Measurements from ENCODE around the gene TSFM. TPM values are rescaled to one million over a fixed set of nuclear protein-coding genes. Genes with fewer than 3 reads are reported as not detected.

Gene TSFM
- total and polyA plus RNA-seq, 4 donors, result 14.6 to 60.5 (median 38.2) TPM

DNA sequence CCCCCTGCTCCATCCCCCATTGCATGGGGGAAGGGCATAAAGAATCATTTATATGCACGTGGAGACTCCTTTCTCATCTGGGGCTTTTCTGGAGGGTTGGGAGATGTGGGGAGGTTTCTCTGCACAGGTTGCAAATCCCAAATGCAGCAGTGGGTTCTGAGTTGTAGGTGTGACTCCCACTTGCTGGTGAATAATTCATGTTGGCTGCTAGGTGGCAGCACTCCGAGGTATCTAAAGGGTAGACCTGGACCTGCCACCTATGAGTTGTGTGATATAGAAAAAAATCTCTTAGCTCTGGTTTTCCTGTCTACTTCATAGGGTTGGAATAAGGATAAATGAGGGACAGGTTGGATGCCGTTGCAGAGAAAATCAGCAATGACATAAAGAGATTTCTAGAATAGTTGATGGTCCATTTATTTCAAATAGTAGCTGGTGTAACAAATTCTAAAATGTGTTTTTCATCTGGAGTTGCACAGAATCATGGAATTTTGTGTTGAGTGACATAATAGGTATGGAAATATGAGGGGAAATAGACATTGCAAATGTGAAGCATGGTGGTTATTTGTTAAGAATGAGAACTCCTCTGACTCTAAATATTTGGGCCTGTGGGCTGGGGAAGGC lies 23.1 kb upstream of the TSFM start:
- WGBS, result 40% methylated on average over 3 of the region's 3 CpGs
- Histone ChIP-seq H3K27me3 (ENCODE audit: control insufficient read depth in 4 of 4, insufficient read depth in 4 of 4, low read length in 3 of 4) (peaks cover 0 to 6% (median 2%) of the 10 kb centered on the region in 4 donors), H3K9ac (ENCODE audit: low read depth in 1 of 2, low read length in 2 of 2) (no peak overlapping the region), H3K36me3 (ENCODE audit: control insufficient read depth in 4 of 4, insufficient read depth in 3 of 4, low read depth in 1 of 4, low read length in 3 of 4) (peaks cover 0 to 7% (median 0%) of the 10 kb centered on the region in 4 donors), H3K4me3 (ENCODE audit: low read depth in 1 of 3, low read length in 3 of 3) (no peak overlapping the region), H3K4me1 (ENCODE audit: control insufficient read depth in 4 of 4, insufficient read depth in 4 of 4, low read length in 3 of 4) (peaks cover 0 to 17% (median 9%) of the 10 kb centered on the region in 4 donors), H3K27ac (ENCODE audit: low read depth in 1 of 2, low read length in 2 of 2) (no peak overlapping the region), H3K9me3 (ENCODE audit: control insufficient read depth in 4 of 4, low read length in 3 of 4) (no peaks in the 10 kb centered on the region)
- TF ChIP-seq RAD21 (IDR thresholded peaks at IDR 0.05), result peak in 1 of 2 donors; percentile 63
- TF ChIP-seq, protein P1, sequence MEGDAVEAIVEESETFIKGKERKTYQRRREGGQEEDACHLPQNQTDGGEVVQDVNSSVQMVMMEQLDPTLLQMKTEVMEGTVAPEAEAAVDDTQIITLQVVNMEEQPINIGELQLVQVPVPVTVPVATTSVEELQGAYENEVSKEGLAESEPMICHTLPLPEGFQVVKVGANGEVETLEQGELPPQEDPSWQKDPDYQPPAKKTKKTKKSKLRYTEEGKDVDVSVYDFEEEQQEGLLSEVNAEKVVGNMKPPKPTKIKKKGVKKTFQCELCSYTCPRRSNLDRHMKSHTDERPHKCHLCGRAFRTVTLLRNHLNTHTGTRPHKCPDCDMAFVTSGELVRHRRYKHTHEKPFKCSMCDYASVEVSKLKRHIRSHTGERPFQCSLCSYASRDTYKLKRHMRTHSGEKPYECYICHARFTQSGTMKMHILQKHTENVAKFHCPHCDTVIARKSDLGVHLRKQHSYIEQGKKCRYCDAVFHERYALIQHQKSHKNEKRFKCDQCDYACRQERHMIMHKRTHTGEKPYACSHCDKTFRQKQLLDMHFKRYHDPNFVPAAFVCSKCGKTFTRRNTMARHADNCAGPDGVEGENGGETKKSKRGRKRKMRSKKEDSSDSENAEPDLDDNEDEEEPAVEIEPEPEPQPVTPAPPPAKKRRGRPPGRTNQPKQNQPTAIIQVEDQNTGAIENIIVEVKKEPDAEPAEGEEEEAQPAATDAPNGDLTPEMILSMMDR (IDR thresholded peaks at IDR 0.05; ENCODE audit: low read depth, low read length, missing input control), result peak; percentile 34
- no peak for TF ChIP-seq ATF3 (IDR thresholded peaks at IDR 0.05)
- TF ChIP-seq, protein P2, sequence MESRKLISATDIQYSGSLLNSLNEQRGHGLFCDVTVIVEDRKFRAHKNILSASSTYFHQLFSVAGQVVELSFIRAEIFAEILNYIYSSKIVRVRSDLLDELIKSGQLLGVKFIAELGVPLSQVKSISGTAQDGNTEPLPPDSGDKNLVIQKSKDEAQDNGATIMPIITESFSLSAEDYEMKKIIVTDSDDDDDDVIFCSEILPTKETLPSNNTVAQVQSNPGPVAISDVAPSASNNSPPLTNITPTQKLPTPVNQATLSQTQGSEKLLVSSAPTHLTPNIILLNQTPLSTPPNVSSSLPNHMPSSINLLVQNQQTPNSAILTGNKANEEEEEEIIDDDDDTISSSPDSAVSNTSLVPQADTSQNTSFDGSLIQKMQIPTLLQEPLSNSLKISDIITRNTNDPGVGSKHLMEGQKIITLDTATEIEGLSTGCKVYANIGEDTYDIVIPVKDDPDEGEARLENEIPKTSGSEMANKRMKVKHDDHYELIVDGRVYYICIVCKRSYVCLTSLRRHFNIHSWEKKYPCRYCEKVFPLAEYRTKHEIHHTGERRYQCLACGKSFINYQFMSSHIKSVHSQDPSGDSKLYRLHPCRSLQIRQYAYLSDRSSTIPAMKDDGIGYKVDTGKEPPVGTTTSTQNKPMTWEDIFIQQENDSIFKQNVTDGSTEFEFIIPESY (IDR thresholded peaks at IDR 0.05), result no peak
- no peak for DNase-seq (ENCODE audit: low spot score)

DNA sequence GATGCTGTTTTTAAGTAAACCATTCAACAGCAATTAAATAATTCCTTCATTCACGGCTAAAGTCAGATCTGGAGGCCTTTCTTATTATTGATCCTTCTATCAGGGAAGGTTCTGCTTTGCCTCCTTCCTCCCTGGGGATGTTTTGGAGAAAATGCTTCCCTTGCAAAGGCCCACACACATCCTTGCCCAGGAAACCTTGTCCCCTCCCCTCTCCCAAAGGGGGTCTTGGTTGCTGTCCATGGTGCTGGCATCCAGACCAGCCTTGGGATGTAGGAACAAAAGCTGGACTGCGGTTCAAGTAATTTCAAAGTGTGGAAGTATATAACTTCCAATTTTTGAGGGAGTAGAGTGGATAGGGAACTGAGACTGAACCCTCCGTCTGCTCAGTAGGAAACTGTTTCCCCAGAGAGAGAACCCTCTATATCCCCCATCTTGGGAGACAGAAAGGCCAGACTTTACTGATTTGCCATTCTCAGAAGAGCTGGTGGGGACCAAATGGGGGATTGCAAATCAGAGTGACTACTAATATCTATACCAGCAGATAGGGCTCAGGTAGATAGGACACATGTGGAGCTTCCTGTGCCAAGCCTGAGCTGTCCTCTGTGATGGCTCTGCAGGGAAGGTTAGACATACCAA lies 22.1 kb upstream of the TSFM start:
- H3K9ac ChIP-seq (ENCODE audit: low read depth in 1 of 2, low read length in 2 of 2), result no peak overlapping the region
- H3K4me1 ChIP-seq (ENCODE audit: control insufficient read depth in 4 of 4, insufficient read depth in 4 of 4, low read length in 3 of 4), result peaks cover 0 to 24% (median 15%) of the 10 kb centered on the region in 4 donors
- H3K36me3 ChIP-seq (ENCODE audit: control insufficient read depth in 4 of 4, insufficient read depth in 3 of 4, low read depth in 1 of 4, low read length in 3 of 4), result peaks cover 0 to 7% (median 0%) of the 10 kb centered on the region in 4 donors
- peaks cover 0 to 11% (median 4%) of the 10 kb centered on the region in 4 donors for H3K27me3 ChIP-seq (ENCODE audit: control insufficient read depth in 4 of 4, insufficient read depth in 4 of 4, low read length in 3 of 4)
- H3K4me3 ChIP-seq (ENCODE audit: low read depth in 1 of 3, low read length in 3 of 3), result no peak overlapping the region
- DNase-seq (ENCODE audit: low spot score), result no peak
- 93% methylated on average over 3 of the region's 3 CpGs for WGBS
- TF ChIP-seq, protein P1 (IDR thresholded peaks at IDR 0.05; ENCODE audit: low read depth, low read length, missing input control), result no peak
- no peak for TF ChIP-seq TAF1 (conservative IDR thresholded peaks at IDR 0.05)
- TF ChIP-seq, protein P3, sequence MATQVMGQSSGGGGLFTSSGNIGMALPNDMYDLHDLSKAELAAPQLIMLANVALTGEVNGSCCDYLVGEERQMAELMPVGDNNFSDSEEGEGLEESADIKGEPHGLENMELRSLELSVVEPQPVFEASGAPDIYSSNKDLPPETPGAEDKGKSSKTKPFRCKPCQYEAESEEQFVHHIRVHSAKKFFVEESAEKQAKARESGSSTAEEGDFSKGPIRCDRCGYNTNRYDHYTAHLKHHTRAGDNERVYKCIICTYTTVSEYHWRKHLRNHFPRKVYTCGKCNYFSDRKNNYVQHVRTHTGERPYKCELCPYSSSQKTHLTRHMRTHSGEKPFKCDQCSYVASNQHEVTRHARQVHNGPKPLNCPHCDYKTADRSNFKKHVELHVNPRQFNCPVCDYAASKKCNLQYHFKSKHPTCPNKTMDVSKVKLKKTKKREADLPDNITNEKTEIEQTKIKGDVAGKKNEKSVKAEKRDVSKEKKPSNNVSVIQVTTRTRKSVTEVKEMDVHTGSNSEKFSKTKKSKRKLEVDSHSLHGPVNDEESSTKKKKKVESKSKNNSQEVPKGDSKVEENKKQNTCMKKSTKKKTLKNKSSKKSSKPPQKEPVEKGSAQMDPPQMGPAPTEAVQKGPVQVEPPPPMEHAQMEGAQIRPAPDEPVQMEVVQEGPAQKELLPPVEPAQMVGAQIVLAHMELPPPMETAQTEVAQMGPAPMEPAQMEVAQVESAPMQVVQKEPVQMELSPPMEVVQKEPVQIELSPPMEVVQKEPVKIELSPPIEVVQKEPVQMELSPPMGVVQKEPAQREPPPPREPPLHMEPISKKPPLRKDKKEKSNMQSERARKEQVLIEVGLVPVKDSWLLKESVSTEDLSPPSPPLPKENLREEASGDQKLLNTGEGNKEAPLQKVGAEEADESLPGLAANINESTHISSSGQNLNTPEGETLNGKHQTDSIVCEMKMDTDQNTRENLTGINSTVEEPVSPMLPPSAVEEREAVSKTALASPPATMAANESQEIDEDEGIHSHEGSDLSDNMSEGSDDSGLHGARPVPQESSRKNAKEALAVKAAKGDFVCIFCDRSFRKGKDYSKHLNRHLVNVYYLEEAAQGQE (IDR thresholded peaks at IDR 0.05), result peak; percentile 96
- no peak for TF ChIP-seq HNF4G (IDR thresholded peaks at IDR 0.05)
- TF ChIP-seq NR2F2 (IDR thresholded peaks at IDR 0.05), result no peak
- TF ChIP-seq GABPA (IDR thresholded peaks at IDR 0.05 in 1 of 2, conservative IDR thresholded peaks at IDR 0.05 in 1 of 2), result no peak
- H3K9me3 ChIP-seq (ENCODE audit: control insufficient read depth in 4 of 4, low read length in 3 of 4), result no peaks in the 10 kb centered on the region
- no peak overlapping the region for H3K27ac ChIP-seq (ENCODE audit: low read depth in 1 of 2, low read length in 2 of 2)

All from liver (tissue), 9 donors.